GM21825 (cell line): Measurements from ENCODE around the gene LAMTOR4.
A peak's percentile ranks its signal among the peaks of the same experiment; 100 is the strongest.

Experiments used
- ATAC-seq: cut with Tn5 transposase; IDR thresholded peaks from one replicate; pipeline ENCODE4 v1.9.1; 2021; ENCODE audit warnings: mild to moderate bottlenecking, moderate library complexity; ENCODE audit not compliant: unreplicated experiment

The LAMTOR4 gene

DNA sequence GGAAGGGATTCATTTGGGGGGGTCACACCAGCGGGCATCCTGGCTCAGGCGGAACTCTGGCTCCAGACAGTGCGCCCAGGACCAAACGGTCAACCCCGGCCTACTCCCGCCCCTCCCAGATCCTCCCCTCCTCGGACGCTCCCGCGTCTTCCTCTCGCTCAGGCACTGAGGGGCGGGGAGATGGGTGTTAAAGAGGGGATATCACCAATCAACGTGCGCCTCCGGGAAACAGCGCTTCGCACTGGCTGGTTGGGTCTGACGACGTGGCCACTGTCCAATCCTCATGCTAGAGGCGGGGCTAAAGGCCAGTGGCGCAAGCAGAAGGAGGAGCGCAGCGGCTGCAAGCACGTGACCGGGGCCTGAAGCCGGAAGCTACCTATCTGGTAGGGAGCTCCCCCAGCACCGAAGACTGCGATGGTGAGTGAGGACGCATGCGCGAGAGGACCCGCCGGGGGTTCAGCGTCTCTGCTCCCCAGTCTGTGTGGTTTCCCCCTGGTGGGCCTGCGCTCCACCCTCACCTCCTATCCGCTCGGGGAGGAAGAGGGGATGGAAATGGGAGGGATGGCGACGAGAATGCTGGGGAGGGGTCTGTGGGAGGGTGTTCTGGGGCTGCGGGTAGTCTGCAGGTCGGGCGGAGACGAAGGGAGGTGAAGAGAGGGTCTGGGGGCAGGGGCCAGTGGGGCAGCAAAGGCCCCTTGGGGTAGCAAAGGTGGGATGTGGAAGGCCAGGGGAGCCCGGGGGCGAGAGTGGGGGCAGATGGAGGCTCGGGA, at the start of gene LAMTOR4:
TSS of gene LAMTOR4 (plus strand) at position 360 of the 770 bp plus-strand sequence. CDS start at position 415, 55 bp downstream.
- peak; percentile 97 for ATAC-seq

DNA sequence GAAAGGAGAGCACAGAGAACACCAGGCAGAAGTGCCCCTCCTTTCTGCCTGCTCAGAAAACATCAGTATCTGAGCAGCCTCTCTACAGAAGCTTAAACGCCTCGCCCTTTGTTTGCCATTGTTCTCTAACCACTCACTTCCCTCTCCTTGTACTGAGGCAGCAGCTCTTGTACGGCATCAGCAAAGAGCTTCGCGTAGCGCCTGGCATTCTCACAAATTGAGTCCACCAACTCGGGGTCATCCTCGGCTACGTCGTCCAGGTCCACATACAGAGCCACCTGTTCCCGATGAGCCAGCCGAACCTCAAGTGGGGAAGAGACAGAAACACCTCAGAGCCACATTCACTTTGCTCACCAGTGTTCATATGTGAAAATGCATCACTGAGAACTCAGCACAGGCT, 49.3 kb upstream of the LAMTOR4 start:
- no peak for ATAC-seq

DNA sequence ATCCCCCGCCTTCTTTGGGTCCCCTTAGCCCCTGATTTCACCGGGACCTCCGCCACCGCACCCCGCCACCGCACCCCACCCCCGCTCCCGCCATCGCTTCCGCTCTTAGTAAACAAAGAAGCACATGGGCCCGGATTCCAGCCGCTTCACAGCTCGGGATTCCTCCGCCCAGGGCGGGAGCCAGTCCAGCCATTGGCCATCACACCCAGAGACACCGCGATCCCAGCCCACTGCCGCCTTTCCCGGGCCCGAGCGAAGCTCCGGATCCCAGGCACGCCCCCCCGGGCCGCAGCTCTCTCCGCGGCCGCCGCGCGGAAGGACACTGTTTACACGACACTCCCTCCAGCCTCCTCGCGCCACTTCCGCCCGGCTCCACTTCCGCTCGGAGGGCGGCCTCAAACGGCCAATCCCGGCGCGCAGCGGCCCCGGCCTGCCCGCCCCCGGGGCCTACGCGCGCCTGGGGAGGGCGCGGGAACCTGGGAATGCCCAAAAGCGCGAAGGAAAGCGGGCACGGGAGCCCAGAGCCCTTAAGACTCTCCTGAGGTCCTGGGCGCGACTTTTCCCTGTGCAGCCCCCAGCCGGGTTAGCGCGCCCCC, 48.2 kb upstream of the LAMTOR4 start:
- ATAC-seq: peak; percentile 67

- ATAC-seq: peak; percentile 82
These were observed 47.5 kb upstream of the LAMTOR4 start, which contains the start of the genes AP4M1 and MCM7 for GRCh38 chr7:100101016-100101862. TSS of gene AP4M1 (plus strand) at chr7:100101643. CDS start at chr7:100101715, 72 bp downstream. TSS of gene MCM7 (minus strand) at chr7:100101397. CDS start at chr7:100101294, 103 bp downstream.

GRCh38 chr7:100102950-100103840, 45.5 kb upstream of the LAMTOR4 start:
- ATAC-seq: no peak

GRCh38 chr7:100105534-100105933, 43.2 kb upstream of the LAMTOR4 start:
- no peak for ATAC-seq

GRCh38 chr7:100106633-100107032, 42.1 kb upstream of the LAMTOR4 start:
- ATAC-seq: no peak

DNA sequence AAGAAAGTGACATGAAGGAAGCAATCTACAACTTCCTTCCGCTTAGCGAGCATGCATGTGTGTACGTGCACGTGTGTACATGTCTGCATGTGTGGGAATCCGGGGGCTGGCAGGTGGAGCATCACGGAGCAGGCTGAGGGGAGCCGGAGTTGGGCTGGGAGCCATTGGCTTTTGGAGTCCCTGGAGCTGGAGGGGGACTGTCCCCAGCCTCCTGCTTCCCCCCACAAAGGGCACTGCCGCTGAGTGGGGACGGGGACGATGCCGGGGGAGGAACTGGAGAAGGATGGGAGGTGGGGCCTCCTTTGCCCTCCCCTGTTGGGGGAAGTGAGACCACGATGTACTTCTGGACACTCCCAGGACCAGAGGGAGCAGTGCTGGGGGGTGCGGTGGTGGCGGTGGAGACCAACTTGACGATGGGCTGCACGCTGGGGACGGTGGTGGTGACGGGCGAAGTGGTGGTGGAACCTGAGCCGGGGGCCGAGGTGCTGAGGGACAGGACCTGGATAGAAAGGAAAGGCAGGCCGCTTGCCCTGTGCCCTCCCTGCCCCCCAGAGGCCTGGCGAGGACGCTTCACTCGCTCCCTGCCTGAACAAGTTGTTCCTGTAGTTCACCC, 41.5 kb upstream of the LAMTOR4 start:
- no peak for ATAC-seq

- ATAC-seq: no peak
These were observed 40.8 kb upstream of the LAMTOR4 start for GRCh38 chr7:100107890-100108289.

GRCh38 chr7:100109521-100110163, 39.1 kb upstream of the LAMTOR4 start:
- no peak for ATAC-seq

- ATAC-seq: no peak
These were observed 37.6 kb upstream of the LAMTOR4 start for GRCh38 chr7:100111156-100111555.

DNA sequence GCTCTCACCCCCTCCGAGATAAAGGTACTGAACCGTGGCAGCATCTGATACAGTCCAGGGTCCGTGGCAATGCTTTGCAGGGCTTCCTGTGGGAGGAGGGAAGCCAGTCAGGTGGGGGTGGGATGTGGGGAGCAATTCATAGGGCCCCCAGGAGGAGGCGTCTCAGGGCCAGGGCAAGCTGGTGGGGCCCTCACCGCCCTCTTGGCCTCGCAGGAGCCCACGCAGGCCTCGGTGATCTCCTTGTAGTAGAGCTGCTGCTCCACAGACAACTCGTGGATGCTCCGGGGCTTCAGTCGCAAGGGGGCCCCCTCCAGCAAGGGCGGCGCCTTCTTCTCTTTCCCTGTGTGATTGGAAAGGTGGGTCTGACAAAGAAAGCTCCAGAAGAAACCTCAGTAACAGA, 36.8 kb upstream of the LAMTOR4 start:
- no peak for ATAC-seq

GRCh38 chr7:100115026-100115425, 33.7 kb upstream of the LAMTOR4 start:
- ATAC-seq: no peak

- ATAC-seq: no peak
These were observed 30.2 kb upstream of the LAMTOR4 start for GRCh38 chr7:100118388-100119071.

DNA sequence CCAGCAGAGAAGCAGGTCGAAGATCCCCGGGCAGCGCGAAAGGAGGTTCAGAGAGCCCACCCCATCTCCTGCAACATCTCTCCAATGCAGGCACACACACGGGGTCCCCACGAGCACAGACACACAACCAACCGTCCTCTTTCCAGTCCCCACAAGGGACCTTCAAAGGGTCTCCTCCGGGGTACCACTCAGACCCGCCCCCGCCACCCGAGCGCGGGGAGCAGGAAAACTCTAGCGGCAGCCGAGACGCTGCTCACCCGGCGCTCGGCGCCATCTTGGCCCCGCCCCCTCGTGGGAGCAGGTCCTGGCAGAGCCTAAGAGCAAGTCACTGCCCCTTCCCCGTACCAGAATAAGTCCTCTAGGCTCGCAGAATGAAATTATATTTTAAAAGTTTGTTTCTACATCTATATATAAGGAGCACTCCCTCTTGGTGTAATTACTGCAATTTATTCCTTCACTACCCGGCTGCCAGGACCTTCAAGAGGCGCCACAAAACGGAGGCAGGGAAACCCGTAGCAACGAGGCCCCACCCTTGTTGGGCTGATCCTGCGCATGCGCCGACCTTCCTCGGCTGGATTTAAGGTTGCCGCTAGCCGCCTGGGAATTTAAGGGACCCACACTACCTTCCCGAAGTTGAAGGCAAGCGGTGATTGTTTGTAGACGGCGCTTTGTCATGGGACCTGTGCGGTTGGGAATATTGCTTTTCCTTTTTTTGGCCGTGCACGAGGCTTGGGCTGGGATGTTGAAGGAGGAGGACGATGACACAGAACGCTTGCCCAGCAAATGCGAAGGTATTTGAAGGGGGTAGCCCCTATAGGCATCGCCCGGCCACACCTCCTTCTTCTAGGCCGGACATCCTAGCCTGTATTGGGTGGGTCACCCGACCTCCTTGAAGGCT, 29.4 kb upstream of the LAMTOR4 start, which contains the start of the genes CNPY4 and TAF6:
TSS of gene CNPY4 (plus strand) at position 563 of the 898 bp plus-strand sequence. CDS start at position 674, 111 bp downstream.
TSS of gene TAF6 (minus strand) at position 287 of the 898 bp plus-strand sequence. CDS start 5,149 bp downstream, outside the sequence.
- ATAC-seq: peak; percentile 66

DNA sequence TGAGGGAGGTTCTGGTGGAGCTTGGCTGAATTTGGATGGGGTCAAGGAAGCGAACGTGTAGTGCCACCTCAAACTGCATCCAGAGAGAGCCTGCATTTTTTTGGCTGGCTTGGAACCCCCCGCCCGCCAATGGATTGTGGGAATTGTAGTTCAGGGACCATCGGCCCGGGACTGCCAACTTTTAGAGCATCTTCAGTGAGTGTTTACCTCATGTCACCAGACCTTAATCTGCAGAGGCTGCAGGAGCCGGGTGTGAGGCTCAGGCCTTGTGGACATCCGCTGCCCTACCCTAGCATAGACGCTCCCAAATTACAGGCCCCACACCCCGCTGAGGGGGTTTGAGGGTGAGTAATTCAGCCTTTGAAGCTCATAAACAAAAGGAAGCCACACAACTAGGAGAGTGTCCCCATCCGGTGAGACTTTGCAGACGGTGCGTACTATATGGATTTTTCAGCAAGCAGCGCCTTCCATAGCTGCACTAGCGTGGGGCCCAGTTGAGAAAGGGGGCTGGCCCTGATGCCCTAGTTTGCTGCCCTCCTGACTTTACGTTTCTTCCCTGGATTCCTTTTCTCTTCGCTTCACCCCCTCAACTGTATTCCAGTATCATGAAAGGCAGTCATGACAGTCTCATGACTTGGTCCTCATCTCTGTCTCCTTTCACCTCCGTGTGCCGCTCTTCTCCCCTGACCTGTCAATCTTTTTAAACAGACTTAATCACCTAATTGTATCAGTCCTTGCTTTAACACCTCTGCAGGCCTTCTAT, 28.6 kb upstream of the LAMTOR4 start:
- peak; percentile 35 for ATAC-seq

GRCh38 chr7:100120733-100121036, 28.0 kb upstream of the LAMTOR4 start:
- ATAC-seq: no peak
